SKM-1 (cell line): ENCODE results near the gene TMEM108.
A peak's percentile ranks its signal among the peaks of the same experiment; 100 is the strongest.

Experiments
- DNase-seq: peaks from one replicate; lab custom pipeline; 2025; ENCODE audit not compliant: unreplicated experiment; lab: John Stamatoyannopoulos, UW

The TMEM108 gene

DNA sequence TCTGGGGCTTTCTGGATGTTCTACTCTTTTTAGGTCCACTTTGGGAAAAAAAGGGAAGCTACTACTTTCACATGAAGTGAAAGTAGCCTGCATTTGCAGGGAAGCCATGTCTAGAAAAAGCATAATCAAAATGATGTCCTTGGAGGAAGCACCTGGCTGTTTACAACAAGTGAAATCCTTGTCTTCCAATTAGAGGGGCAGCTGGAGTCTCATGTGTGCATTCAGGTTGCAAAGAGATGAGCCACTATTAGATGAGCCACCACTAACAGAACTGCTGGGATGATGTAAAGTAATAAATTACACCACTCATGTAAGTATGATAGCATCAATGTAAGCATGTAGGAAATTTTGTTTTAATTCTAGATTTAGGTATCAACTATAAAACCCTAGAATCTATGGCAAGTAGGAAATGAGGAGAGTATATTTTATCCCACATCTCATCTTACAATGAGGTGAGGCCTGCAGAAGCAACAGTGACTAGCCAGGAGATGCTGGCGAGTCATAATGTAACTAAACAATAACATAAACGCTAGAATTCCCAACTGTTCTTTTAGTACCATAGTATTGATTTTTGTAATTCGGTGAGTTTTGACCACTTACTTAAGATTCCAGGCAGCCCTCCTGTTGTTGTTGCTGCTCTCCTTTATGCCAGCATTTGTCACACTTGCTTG lies 75.9 kb downstream of the TMEM108 start:
- no peak for DNase-seq

DNA sequence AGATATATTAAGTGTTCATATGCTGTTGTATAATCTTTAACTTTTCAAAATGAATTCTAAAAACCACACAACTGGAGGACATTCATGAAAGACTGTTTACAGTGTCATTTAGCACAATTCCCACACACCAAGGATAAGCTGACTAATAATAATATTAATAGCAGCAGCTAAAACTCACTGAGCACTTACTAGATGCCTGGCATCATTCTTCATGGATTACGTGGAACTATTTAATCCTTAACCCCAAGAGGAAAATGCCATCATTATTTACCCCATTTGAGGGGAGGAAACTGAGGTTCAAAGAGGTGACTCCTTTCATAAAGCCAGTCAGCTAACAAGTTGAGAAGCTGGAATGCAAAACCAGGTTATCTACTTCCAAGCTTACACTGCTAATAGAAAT lies 77.0 kb downstream of the TMEM108 start:
- no peak for DNase-seq

DNA sequence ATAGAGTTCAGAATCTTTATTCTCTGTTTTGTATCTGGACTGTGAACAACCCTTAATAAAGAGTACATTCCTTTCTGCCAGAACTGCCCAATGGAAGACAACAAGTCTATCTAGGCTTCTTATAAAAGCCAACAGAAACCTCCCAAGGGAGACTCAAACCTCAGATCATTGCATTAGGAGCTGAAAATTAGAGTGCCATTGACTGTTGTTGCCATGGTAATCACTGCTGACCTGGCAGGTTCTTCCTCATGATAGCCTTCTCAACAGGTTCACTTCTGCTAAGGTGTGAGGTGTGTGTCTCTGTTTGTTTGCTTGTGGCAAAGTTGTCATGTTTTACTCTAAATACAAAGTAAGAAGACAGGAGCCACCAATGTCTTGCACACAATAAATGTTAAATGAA lies 79.2 kb downstream of the TMEM108 start:
- no peak for DNase-seq

DNA sequence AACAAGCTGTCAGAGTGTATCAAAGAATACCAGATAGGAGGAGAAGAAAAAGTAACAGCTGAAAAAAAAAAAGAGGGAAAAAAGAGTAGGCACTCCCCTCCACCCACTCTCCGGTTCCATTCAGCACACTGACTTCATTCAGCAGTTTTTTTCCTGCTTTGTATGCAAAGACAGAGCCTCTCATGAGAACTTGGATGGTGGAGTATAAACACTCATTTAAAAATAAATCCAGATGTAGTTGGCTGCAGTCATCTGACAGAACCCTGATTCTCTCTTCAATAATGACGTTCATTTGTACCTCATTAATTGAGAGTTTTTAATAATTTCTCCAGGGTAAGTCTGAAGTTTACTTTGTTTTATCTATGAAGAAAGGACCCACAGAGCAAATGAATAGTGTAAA lies 81.0 kb downstream of the TMEM108 start:
- DNase-seq, result no peak

DNA sequence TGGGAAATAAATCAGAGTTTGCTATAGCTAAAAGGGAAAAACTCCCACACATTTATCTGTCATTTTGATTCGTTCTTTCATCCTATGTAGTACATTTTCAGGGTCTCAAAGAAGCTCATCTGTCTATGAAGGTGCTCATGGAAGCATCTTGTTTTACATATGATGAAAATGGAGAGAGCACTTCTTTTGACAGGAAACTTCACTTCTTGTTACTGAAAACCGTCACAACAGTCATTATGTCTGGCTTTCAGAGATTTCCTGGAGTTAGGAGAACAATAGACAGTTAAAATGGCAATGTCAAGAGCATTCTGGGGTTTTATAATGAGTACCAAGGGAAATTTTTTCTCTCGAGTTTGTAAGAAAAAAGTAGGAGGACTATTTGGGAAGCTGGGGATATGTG lies 83.3 kb downstream of the TMEM108 start:
- DNase-seq, result no peak

DNA sequence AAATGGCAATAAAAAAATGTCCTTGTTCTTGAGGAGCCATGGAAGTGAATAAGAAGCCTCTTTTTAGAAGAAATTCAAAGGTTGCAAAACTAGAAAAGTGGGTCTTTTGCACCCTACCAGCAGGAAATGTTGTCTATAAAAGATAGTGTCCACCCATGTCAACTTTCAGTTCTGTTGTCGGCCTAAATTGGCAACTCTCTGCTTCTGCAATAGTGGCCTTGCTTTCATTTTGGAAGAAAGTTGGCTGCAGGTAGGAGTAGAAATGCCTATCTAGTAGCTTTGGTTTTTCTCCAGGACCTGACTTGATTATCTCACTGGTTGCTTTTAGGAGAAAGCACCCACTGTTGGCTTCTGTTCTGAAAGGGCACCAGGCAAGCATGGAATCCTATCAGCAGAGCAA lies 85.4 kb downstream of the TMEM108 start:
- no peak for DNase-seq

DNA sequence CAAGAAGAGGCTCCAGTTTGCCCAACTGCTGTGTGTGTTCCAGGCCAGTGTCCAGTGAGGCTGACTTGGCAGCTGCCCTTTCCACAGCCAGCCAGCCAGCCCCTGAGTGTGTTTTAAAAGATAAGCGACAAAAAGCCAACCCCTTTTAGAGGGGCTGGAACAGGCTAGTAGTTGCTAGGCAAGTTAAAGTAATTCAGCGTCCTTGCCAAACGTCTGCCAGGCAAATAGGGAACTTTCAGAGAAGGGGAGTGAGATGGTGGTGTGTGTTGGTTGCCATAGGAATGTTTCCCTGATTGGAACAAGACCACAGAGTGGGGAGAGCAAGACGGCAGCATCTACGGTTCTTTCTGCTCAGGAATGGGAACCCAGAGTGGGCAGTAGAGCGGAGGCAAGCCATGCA lies 86.3 kb downstream of the TMEM108 start:
- no peak for DNase-seq

DNA sequence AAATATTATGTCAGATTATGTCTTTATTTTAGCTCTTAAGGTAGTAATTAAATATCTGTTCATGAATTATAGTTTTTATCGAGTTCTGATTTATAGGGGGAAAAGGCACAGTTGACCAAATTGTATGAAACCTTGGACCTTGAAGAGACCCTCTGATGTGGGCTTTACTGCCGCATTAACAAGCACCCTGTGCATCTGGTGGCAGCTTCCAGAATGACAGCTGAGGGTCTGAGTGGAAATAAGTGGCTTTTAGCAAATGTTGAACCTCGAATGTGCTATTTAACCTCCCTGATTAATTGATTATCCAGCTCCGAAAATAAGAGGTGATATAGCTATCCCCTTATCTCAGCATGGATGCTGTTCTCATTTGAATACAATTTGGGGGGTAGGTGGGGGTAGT lies 87.0 kb downstream of the TMEM108 start:
- DNase-seq, result no peak

DNA sequence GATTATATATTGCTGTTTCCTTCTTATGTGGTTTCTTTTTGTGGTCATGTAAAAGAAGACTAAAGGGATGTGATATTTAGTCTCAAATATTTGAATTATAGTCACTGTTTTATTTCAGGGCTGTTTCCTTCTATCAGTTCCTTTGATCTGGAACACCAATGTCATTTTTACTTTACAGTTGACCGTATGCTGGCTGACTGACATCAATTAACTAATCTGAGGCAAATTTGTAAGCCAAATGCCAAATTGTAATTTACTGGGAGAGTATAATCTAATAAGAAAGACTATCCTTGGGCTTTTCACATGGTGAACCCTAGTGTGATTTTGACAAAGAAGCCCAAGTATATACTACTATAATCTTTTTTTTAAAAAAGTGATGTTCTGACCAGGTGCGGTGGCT lies 87.6 kb downstream of the TMEM108 start:
- no peak for DNase-seq

DNA sequence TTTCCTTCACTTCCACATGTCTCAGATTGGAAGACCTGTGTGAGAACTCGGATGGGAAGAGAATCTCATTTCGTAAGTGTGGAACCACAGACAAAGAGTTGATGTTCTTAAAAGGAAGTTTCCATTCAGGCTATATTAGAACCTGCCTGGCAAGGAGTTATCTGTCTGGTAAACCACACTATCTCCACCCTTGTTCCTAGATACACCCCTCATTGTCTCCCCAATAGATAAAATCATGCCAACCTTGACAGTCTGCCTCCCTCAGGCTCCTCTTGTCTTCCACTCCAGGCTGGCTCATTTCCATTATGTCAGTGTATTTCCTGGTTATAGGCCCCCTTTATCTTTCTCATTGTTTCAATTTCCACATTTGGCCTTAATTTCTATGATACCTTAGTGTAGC lies 89.2 kb downstream of the TMEM108 start:
- DNase-seq, result no peak

DNA sequence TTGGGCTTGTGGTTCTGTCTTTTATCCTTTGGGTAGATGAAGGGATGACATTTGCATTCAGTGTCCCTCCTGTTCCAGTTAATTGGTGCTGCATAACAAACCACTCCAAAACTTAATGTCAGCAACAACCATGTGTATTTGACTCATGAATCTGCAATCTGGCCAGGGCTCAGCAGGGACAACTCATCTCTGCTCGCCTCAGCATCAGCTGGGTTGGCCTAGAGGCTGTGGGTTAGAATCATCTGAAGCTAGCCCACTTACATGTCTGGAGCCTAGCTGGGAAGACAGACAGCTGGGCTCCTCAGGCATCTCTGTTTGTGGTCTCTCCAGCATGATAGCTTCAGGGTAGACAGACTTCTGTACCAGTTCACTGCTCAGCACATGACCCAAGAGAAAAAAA lies 92.0 kb downstream of the TMEM108 start:
- DNase-seq, result no peak

DNA sequence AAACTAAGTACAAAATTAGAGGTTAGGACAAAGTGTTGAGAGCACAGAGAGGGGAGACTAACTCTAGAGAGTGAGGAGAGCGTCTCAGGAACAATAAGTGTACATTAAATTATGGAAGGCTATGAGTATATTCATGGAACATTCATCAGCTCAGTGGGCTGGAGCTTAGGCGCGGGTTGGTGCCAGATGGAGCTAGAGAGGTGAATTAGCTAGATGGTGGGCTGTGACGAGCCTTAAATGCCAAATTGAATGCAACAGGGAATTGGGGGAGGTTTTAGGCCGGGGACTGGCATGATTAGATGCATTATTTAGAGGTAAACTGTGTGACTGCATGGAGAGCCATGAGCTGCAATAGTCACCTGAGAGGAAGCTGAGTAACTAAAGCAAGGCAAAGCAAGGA lies 97.1 kb downstream of the TMEM108 start:
- DNase-seq, result no peak

DNA sequence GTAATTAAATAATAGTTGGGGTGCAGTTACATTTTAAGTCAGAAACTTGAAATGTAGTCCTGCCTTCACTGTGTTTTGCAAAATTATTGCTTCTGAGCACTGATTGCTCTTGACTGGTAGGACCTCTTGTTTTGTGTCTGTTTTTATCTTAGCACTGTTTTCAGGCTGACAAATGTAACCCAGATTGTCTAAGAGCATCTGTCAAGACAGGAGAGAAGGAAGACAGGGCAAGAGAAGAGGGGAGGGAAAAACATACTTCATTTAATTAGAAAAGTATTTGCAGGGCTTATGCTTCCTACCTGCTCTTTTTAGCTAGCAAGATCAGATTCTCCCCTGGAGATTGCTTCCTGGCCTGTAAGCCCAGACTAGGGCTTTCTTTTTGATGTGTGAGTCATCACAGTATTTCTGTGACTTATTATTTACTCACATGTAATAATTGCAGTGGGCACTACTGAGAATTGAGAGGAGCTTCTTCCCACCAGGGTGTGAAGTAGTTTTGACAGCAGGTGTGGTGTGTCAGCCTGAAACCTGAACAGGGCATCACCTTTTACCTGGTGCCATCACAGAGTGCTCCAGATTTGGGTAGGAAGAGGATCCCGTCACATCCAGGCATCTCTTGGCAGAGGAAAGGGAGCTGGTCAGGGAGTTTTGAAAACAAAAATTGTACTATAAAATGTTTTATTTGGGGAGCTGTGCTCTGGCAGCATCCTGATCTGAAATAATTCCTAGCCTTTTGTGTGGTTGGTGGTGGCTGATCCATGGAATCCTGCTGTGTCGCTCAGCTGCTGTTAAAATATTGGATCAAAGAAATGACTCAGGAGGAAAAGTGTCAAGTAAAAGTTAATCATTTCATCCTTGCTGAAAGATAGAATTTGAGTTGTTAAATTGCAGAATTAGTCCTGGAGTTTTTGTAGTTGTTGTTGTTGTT lies 98.2 kb downstream of the TMEM108 start:
- DNase-seq, result no peak

DNA sequence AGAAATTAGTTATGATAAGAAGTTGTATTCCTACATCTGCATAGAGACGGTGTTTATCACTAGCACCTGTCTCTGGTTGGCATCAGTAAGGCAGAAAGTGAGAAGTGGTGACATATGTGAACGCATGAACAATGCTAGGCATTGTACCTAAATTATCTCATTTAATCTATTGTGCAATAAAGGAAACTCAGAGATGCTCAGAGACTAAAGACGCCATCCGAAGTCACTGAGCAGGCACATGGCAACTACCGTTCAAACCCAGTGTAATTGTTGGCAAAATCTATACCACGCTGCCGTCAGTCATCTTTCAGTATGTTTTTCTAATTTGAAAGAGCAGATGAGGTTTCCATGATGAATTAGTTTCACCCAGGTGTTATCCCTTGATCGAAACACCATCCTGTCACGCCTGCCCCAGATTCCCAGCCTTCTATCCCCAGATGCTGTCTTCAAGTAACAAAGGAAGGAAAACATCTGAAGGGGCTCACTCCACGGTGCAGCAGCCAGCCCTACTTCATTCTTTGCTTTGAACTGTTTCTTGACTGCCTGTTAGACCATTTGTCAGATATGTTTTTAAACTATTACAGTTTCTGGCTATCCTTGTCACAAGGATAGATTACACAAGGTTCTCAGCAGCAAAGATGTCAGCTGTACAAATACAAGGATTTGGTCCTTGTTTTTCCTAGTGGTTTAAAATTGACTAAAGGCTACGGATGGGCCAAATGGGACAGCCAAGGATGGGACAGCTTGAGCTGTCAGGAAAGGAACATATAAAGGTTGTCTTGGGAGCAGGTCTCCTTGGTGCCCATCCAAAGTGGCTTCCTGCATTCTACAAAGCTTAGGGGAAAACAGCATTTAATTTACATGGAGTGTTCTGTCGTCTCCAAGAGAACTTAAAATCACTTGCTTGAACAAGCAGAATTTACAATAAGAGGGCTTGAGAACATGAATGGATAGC lies 99.1 kb downstream of the TMEM108 start:
- DNase-seq, result no peak

DNA sequence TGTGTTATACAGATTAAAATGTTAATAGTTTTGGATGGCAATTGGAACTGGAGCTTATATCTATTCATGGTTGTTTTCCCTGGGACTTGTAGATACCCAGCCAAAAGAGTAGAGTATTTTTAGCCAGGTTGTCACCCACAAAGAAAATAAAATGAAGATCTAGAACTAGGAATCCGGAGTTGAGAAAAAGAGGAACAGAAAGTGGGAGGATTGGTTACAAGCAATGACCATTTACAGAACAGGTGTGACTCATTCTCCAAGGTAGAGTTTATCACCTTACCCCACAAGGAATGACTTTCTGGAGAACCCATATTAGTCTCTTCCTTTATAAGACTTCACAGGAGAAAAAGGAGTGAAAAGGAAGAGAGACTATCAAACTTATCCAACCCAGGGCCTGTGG lies 99.8 kb downstream of the TMEM108 start:
- DNase-seq, result no peak

DNA sequence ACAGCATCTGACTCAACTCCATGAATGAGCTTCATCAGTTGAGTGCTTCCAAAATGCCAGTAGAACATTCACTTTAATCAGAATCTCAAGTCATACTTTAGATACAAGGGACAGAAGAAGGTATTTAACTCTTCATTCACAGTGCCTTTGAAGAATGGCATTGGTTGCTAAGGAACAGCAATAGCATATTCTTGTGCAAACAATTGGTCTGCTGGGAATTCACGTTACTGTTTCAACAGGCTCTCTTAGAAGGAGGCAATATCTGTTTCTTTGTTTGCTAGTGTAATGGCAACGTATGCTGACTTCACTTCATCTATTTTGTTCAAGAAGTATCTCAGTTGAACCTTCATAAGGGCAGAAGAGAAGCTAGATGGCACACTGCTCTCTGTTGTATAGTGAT lies 113.9 kb downstream of the TMEM108 start:
- no peak for DNase-seq

DNA sequence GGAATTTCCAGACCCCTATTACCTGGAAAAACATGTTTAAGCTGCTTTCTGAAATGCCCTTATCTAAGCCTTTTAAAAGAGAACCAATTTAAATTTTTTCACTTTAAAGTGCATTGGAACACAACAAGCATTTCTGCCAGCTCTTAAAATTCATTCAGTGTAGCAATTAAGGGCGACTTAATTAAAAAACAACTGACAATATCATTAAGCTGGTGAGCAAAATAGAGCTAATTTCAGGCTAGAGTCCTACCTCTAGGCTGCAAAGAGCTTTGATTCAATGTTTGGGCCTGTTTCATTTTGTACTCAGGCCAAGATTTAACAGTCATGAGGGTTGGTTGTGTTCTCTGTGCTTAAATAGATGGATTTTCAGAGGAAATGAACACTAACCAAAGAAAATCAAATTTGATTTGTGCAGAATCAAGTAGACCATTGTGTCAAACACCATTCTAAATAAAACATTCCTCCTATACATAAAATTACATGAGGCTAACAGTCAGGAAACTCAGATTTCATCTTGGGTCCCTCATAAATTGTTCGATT lies 114.6 kb downstream of the TMEM108 start:
- DNase-seq, result no peak

DNA sequence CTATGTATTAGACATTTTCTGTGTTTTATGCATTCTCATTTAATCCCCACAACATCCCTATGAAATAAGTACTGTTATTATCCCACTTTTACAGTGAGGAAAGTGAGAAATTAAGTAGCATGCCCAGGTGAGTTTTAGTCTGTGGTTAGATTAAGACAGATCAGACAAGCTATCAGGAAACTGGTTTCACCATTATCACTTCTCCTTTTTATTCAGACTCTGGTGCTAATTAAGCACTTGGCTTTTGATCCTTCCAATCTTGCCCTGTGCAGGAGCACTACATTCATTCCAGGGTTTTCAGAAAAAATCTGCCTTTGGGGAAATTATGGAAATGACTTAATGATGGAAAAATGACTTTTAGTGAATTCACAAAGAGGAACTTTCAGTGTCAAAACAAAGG lies 115.2 kb downstream of the TMEM108 start:
- DNase-seq, result peak; percentile 6

DNA sequence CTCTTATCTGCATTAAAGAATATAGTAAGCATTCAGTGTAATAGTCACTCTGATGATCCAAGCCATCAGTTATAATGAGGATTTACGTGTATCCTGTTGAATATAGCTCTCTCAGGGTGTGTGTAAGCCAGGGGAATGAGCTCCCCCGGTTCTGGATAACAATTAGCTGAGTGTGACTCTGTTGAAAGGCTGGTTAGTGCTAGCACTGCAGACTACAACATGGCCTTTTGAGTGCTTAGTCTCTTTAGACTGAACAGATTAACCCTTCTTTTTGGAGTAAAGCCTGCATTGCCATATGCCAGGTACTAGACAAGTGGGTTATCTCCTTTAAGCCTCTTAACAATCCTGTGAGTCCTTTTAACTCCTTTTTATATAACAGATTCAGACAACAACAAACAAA lies 119.5 kb downstream of the TMEM108 start:
- no peak for DNase-seq

DNA sequence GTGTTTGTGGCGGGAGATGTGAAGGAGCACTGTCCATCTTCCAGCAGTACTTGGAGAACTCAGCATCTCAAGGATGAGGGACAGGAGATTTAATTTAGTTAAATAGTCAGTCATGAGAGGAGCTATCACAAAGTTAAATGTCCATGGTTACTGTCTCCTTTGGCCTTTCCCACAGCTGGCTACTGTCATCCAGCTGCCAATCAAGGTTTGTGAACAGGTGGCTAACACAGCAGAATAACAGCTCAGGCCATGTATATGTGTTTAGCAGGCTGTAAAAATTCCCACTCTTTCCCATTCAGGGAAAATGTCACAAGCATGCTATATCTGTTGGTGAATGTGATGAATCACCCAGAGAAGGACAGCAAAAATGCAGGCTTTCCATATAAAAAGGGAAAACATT lies 120.5 kb downstream of the TMEM108 start:
- DNase-seq, result no peak
